ENCODE results near the gene DBET.
"Not testable (repeated sequence)": the region's sequence is repeated elsewhere in the genome, so short reads cannot be mapped to it uniquely, and the experiment has no call there.

DNA sequence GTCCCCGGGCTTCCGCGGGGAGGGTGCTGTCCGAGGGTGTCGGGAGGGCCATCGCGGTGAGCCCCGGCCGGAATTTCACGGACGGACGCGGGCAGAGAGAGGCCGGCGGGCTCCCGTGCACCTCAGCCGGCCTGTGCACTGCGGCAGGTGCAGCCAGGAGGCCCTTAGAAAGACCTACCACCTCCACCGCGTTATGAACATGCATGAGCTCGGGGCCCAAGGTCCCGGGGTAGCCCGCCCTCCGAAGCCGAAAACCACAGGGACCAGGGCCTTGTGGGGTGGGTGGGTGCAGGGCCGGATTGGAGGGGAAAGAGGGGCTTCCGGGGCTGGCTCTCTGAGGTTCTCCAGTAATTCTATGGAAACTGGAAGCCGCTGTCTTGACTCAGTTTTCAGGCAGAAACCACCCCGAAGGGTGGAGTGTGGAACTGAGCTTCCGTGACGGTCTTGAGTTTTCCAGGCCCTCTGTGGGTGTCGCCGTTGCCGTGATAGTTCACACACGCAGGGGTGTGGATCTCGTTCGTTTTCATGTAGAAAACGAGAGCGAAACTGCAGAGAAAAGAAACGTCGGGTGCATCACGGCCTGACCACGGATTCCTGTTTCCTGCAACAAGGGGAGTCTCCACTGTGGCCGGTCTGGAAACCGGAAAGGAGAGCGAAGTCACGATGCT is 41.6 kb upstream of the DBET start:
- TF ChIP-seq, protein P1, sequence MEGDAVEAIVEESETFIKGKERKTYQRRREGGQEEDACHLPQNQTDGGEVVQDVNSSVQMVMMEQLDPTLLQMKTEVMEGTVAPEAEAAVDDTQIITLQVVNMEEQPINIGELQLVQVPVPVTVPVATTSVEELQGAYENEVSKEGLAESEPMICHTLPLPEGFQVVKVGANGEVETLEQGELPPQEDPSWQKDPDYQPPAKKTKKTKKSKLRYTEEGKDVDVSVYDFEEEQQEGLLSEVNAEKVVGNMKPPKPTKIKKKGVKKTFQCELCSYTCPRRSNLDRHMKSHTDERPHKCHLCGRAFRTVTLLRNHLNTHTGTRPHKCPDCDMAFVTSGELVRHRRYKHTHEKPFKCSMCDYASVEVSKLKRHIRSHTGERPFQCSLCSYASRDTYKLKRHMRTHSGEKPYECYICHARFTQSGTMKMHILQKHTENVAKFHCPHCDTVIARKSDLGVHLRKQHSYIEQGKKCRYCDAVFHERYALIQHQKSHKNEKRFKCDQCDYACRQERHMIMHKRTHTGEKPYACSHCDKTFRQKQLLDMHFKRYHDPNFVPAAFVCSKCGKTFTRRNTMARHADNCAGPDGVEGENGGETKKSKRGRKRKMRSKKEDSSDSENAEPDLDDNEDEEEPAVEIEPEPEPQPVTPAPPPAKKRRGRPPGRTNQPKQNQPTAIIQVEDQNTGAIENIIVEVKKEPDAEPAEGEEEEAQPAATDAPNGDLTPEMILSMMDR (IDR thresholded peaks at IDR 0.05): not testable (repeated sequence)
- not testable (repeated sequence) for TF ChIP-seq POLR2A (IDR thresholded peaks at IDR 0.05)
